Neural cell (in vitro differentiated cells): ENCODE measurements around the gene ZNF555. TPM values are rescaled to one million over a fixed set of nuclear protein-coding genes. Genes with fewer than 3 reads are reported as not detected.

Experiments used
- H2AFZ ChIP-seq: fragments of 200-600, 300-800 bp; sonication (generic), shearing (Covaris generic); 2 replicates; pipeline ENCODE4 v1.6.0; 2014; ENCODE audit warnings: low read depth, mild to moderate bottlenecking, antibody characterized with exemption, low read length, moderate library complexity
- H3F3A ChIP-seq: fragments of 200-600 bp; shearing (Covaris generic); 2 replicates; pipeline ENCODE4 v1.6.1; 2016; ENCODE audit warnings: mild to moderate bottlenecking, moderate library complexity, mixed read lengths, antibody characterized with exemption, low read length; ENCODE audit not compliant: insufficient read depth, poor library complexity, severe bottlenecking
- H3K27ac ChIP-seq: fragments of 200-600, 300-800 bp; sonication (generic), shearing (Covaris generic); 2 replicates; pipeline ENCODE4 v1.5.1; 2014; ENCODE audit warnings: mild to moderate bottlenecking, low read length, moderate library complexity
- H3K27me3 ChIP-seq: fragments of 300-800, 200-600 bp; sonication (generic), shearing (Covaris generic); 2 replicates; pipeline ENCODE4 v1.6.0; 2014; ENCODE audit warnings: mild to moderate bottlenecking, low read depth, low read length, moderate library complexity; ENCODE audit not compliant: insufficient read depth
- H3K36me3 ChIP-seq: fragments of 300-800, 200-600 bp; sonication (generic), shearing (Covaris generic); 2 replicates; pipeline ENCODE4 v1.5.1; 2014; ENCODE audit warnings: mild to moderate bottlenecking, antibody characterized with exemption, low read length, moderate library complexity; ENCODE audit not compliant: insufficient read depth
- H3K4me2 ChIP-seq: fragments of 300-800, 200-600 bp; sonication (generic), shearing (Covaris generic); 2 replicates; pipeline ENCODE4 v1.6.0; 2014; ENCODE audit warnings: mild to moderate bottlenecking, low read length
- H3K4me3 ChIP-seq: fragments of 300-800, 200-600 bp; sonication (generic), shearing (Covaris generic); 2 replicates; pipeline ENCODE4 v1.5.1; 2014; ENCODE audit warnings: mild to moderate bottlenecking, low read length, moderate library complexity
- H3K79me2 ChIP-seq: fragments of 200-600 bp; shearing (Covaris generic); replicated peaks from 2 replicates; pipeline ENCODE4 v1.6.0; 2014; ENCODE audit warnings: mild to moderate bottlenecking, low read length, moderate library complexity; ENCODE audit not compliant: insufficient read depth
- H3K9ac ChIP-seq: fragments of 300-800, 200-600 bp; sonication (generic), shearing (Covaris generic); 2 replicates; pipeline ENCODE4 v1.6.1; 2016; ENCODE audit warnings: mild to moderate bottlenecking, low read length, mixed read lengths
- H3K9me2 ChIP-seq: fragments of 200-600 bp; shearing (Covaris generic); 2 replicates; pipeline ENCODE4 v1.6.1; 2016; ENCODE audit warnings: mild to moderate bottlenecking, low read length, mixed read lengths; ENCODE audit not compliant: insufficient read depth
- H3K9me3 ChIP-seq: fragments of 200-600, 300-800 bp; sonication (generic), shearing (Covaris generic); 2 replicates; pipeline ENCODE4 v1.6.1; 2016; ENCODE audit warnings: mild to moderate bottlenecking, mixed run types, low read length, moderate library complexity, mixed read lengths
- H4K20me1 ChIP-seq: fragments of 200-600 bp; shearing (Covaris generic); 2 replicates; pipeline ENCODE4 v1.6.1; 2016; ENCODE audit warnings: mild to moderate bottlenecking, mixed run types; ENCODE audit not compliant: insufficient read depth
- EP300 ChIP-seq: fragments of 450-650 bp; conservative IDR thresholded peaks from 2 replicates; pipeline ENCODE4 v1.6.1; 2014; ENCODE audit warnings: antibody characterized with exemption, mild to moderate bottlenecking, moderate library complexity; ENCODE audit not compliant: poor library complexity, severe bottlenecking
- EZH2 ChIP-seq: fragments of 200-600, 300-800 bp; shearing (Covaris generic), sonication (generic); IDR thresholded peaks from 2 replicates; pipeline ENCODE4 v1.6.1; 2014; ENCODE audit warnings: antibody characterized with exemption, low read length, borderline replicate concordance, mild to moderate bottlenecking; ENCODE audit not compliant: insufficient read depth, poor library complexity, severe bottlenecking
- MXI1 ChIP-seq: fragments of 450-650 bp; conservative IDR thresholded peaks from 2 replicates; pipeline ENCODE4 v1.6.1; 2014; ENCODE audit warnings: antibody characterized with exemption, mild to moderate bottlenecking; ENCODE audit not compliant: poor library complexity, severe bottlenecking
- POLR2AphosphoS5 ChIP-seq: IDR thresholded peaks from 2 replicates; pipeline ENCODE4 v1.6.1; 2012
- RAD21 ChIP-seq: fragments of 450-650 bp; conservative IDR thresholded peaks from 2 replicates; pipeline ENCODE4 v1.6.1; 2014; ENCODE audit warnings: antibody characterized with exemption, mild to moderate bottlenecking, moderate library complexity
- SMC3 ChIP-seq: fragments of 450-650 bp; conservative IDR thresholded peaks from 2 replicates; pipeline ENCODE4 v1.6.1; 2014; ENCODE audit warnings: antibody characterized with exemption, mild to moderate bottlenecking, moderate library complexity; ENCODE audit not compliant: poor library complexity
- TAF1 ChIP-seq: IDR thresholded peaks from 2 replicates; pipeline ENCODE4 v1.6.1; 2012; ENCODE audit warnings: low read depth
- polyA plus RNA-seq: library from polyadenylated mRNA; depleted of rRNA; stranded (reverse); fragments of >200 nt; gene quantifications from 2 replicates; pipeline ENCODE4 v1.2.3, GENCODE V29; 2014
- TF ChIP-seq, protein P1 (sequence below): IDR thresholded peaks from 2 replicates; pipeline ENCODE4 v1.6.1; 2012; ENCODE audit warnings: borderline replicate concordance
- TF ChIP-seq, protein P2 (sequence below): fragments of 450-650 bp; IDR thresholded peaks from 2 replicates; pipeline ENCODE4 v1.5.1; 2014; ENCODE audit warnings: antibody characterized with exemption, mild to moderate bottlenecking, moderate library complexity; ENCODE audit not compliant: poor library complexity, severe bottlenecking

The ZNF555 gene
- polyA plus RNA-seq, 1 donor from 2014 or later, result 6.5 TPM

DNA sequence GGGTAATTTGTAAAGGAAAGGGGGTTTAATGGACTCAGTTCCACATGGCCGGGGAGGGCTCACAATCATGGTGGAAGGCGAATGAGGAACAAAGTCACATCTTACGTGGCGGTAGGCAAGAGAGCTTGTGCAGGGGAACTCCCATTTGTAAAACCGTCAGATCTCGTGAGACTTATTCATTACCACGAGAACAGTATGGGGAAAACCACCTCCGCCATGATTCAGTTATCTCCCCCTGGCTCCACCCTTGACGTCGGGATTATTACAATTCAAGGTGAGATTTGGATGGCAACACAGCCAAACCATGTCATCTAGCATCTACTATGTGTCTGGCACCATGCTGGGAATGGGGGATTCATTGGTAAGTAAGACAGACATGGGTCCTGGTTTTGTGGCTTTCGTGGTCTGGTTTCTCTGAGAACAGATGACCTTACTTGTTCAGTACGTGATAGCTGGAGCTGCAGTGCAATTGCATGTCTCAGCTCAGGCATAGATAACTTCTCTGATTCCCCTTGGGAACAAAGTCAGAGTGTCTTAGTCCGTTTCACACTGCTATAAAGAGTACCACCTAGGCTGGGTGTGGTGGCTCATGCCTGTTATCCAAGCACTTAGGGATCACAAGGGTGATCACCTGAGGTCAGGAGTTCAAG, 13.3 kb upstream of the ZNF555 start:
- Histone ChIP-seq H3K4me2 (no peak overlapping the region), H3K27ac (no peak overlapping the region), H3K4me3 (no peak overlapping the region), H3F3A (no peaks in the 10 kb centered on the region), H3K79me2 (no peaks in the 10 kb centered on the region), H3K27me3 (no peaks in the 10 kb centered on the region), H3K9me2 (no peaks in the 10 kb centered on the region), H3K9me3 (peaks cover 4% of the 10 kb centered on the region), H2AFZ (no peak overlapping the region), H4K20me1 (no peaks in the 10 kb centered on the region), H3K9ac (no peak overlapping the region), H3K36me3 (peaks cover 15% of the 10 kb centered on the region)
- TF ChIP-seq SMC3 (no peak), POLR2AphosphoS5 (no peak), EP300 (no peak), MXI1 (no peak), EZH2 (no peak)
- TF ChIP-seq, protein P1, sequence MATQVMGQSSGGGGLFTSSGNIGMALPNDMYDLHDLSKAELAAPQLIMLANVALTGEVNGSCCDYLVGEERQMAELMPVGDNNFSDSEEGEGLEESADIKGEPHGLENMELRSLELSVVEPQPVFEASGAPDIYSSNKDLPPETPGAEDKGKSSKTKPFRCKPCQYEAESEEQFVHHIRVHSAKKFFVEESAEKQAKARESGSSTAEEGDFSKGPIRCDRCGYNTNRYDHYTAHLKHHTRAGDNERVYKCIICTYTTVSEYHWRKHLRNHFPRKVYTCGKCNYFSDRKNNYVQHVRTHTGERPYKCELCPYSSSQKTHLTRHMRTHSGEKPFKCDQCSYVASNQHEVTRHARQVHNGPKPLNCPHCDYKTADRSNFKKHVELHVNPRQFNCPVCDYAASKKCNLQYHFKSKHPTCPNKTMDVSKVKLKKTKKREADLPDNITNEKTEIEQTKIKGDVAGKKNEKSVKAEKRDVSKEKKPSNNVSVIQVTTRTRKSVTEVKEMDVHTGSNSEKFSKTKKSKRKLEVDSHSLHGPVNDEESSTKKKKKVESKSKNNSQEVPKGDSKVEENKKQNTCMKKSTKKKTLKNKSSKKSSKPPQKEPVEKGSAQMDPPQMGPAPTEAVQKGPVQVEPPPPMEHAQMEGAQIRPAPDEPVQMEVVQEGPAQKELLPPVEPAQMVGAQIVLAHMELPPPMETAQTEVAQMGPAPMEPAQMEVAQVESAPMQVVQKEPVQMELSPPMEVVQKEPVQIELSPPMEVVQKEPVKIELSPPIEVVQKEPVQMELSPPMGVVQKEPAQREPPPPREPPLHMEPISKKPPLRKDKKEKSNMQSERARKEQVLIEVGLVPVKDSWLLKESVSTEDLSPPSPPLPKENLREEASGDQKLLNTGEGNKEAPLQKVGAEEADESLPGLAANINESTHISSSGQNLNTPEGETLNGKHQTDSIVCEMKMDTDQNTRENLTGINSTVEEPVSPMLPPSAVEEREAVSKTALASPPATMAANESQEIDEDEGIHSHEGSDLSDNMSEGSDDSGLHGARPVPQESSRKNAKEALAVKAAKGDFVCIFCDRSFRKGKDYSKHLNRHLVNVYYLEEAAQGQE, result no peak

DNA sequence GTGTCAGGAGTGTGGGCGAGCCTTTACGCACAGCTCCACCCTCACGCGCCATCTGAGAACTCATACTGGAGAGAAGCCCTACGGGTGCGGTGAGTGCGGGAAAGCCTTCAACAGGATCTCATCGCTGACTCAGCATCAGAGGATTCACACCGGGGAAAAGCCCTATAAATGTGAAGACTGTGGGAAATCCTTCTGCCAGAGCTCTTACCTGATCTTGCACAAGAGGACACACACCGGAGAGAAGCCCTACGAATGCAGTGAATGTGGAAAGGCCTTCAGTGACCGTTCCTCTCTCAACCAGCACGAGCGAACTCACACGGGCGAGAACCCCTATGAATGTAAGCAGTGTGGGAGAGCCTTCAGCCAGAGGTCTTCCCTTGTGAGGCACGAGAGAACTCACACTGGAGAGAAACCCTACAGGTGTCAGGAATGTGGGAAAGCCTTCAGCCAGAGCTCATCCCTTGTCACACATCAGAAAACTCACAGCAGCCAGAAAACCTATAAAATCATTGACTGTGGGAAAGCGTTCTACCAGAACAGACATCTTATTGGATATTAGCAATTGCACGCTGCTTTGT, 6.9 kb upstream of the ZNF555 start:
- Histone ChIP-seq H3K9me3 (peaks cover 34% of the 10 kb centered on the region), H3K27ac (no peak overlapping the region), H3K9me2 (no peaks in the 10 kb centered on the region), H3K27me3 (no peaks in the 10 kb centered on the region), H4K20me1 (no peaks in the 10 kb centered on the region), H3F3A (no peaks in the 10 kb centered on the region), H2AFZ (no peak overlapping the region), H3K4me2 (no peak overlapping the region), H3K9ac (no peak overlapping the region), H3K4me3 (no peak overlapping the region), H3K79me2 (no peaks in the 10 kb centered on the region), H3K36me3 (peaks cover 39% of the 10 kb centered on the region)
- TF ChIP-seq POLR2AphosphoS5 (no peak), EZH2 (no peak), TAF1 (no peak), RAD21 (no peak), EP300 (no peak), SMC3 (no peak), MXI1 (no peak)
- TF ChIP-seq, protein P2, sequence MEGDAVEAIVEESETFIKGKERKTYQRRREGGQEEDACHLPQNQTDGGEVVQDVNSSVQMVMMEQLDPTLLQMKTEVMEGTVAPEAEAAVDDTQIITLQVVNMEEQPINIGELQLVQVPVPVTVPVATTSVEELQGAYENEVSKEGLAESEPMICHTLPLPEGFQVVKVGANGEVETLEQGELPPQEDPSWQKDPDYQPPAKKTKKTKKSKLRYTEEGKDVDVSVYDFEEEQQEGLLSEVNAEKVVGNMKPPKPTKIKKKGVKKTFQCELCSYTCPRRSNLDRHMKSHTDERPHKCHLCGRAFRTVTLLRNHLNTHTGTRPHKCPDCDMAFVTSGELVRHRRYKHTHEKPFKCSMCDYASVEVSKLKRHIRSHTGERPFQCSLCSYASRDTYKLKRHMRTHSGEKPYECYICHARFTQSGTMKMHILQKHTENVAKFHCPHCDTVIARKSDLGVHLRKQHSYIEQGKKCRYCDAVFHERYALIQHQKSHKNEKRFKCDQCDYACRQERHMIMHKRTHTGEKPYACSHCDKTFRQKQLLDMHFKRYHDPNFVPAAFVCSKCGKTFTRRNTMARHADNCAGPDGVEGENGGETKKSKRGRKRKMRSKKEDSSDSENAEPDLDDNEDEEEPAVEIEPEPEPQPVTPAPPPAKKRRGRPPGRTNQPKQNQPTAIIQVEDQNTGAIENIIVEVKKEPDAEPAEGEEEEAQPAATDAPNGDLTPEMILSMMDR, result no peak
- TF ChIP-seq, protein P1, result no peak
